PC-3 (cell line): ENCODE data around the gene GDF2. TPM values are rescaled to one million over a fixed set of nuclear protein-coding genes. Genes with fewer than 3 reads are reported as not detected.

Experiments used
- ATAC-seq: fragments of 200-7000 bp; cut with Tn5 transposase; 2 replicates; pipeline ENCODE4 v1.9.1; 2020; ENCODE audit warnings: mild to moderate bottlenecking, moderate library complexity
- BruUV-seq: library from RNA; stranded (reverse); fragments of 400-500 nt; replicated peaks from 2 replicates; lab custom pipeline; 2021; lab: Mats Ljungman, UMichigan
- CTCF ChIA-PET: fragments of 300-600 bp; sonication (Branson Sonifier 250); formaldehyde crosslinking; loops from one replicate; lab custom pipeline; 2022; ENCODE audit warnings: antibody characterized with exemption; lab: Charles Lee
- POLR2A ChIA-PET: fragments of 300-600 bp; sonication (Branson Sonifier 250); formaldehyde crosslinking; loops from one replicate; lab custom pipeline; 2022; ENCODE audit warnings: antibody characterized with exemption; ENCODE audit not compliant: unreplicated experiment; lab: Charles Lee
- DNase-seq: peaks from one replicate; pipeline ENCODE4 v3.0.0-alpha.2; 2015
- H2AFZ ChIP-seq: fragments of 300-600 bp; sonication (generic); 2 replicates; pipeline ENCODE4 v1.6.0; 2016; ENCODE audit warnings: antibody characterized with exemption, low read length
- H3F3A ChIP-seq: fragments of 300-600 bp; sonication (generic); one replicate; pipeline ENCODE4 v1.6.0; 2017; ENCODE audit warnings: antibody characterized with exemption, low read length, control low read depth, mild to moderate bottlenecking; ENCODE audit not compliant: unreplicated experiment
- H3K27ac ChIP-seq: fragments of 300-600 bp; sonication (generic); 2 replicates; pipeline ENCODE4 v1.5.1; 2016; ENCODE audit warnings: mild to moderate bottlenecking, low read length
- H3K27me3 ChIP-seq: fragments of 300-600 bp; sonication (generic); 2 replicates; pipeline ENCODE4 v1.6.1; 2016; ENCODE audit warnings: low read length, mixed read lengths
- H3K36me3 ChIP-seq: fragments of 300-600 bp; sonication (generic); 2 replicates; pipeline ENCODE4 v1.6.1; 2016; ENCODE audit warnings: low read depth, mixed run types, low read length, mixed read lengths
- H3K4me1 ChIP-seq: fragments of 300-600 bp; sonication (generic); 2 replicates; pipeline ENCODE4 v1.5.1; 2016; ENCODE audit warnings: low read length; ENCODE audit not compliant: insufficient read depth
- H3K4me2 ChIP-seq: fragments of 300-600 bp; sonication (generic); 2 replicates; pipeline ENCODE4 v1.6.0; 2016; ENCODE audit warnings: low read length
- H3K4me3 ChIP-seq: fragments of 300-600 bp; sonication (generic); 2 replicates; pipeline ENCODE4 v1.5.1; 2016; ENCODE audit warnings: mild to moderate bottlenecking, low read length, mixed read lengths
- H3K79me2 ChIP-seq: fragments of 300-600 bp; sonication (generic); 2 replicates; pipeline ENCODE4 v1.6.1; 2017; ENCODE audit warnings: low read length, mixed read lengths
- H3K9ac ChIP-seq: fragments of 300-600 bp; sonication (generic); 2 replicates; pipeline ENCODE4 v1.6.0; 2016; ENCODE audit warnings: mild to moderate bottlenecking, low read length
- H3K9me2 ChIP-seq: fragments of 300-600 bp; sonication (generic); replicated peaks from 2 replicates; pipeline ENCODE4 v1.6.1; 2016; ENCODE audit warnings: mixed run types, low read length, mixed read lengths
- H3K9me3 ChIP-seq: fragments of 300-600 bp; sonication (generic); 2 replicates; pipeline ENCODE4 v1.6.1; 2016; ENCODE audit warnings: low read length, mixed read lengths
- H4K20me1 ChIP-seq: fragments of 300-600 bp; sonication (generic); 2 replicates; pipeline ENCODE4 v1.6.1; 2016; ENCODE audit warnings: low read length, mixed read lengths
- CTCF ChIP-seq: fragments of 300-600 bp; sonication (generic); conservative IDR thresholded peaks from 2 replicates; pipeline ENCODE4 v1.5.1; 2017; ENCODE audit warnings: antibody characterized with exemption, low read depth, mild to moderate bottlenecking, low read length
- EZH2 ChIP-seq: fragments of 300-600 bp; sonication (generic); IDR thresholded peaks from one replicate; pipeline ENCODE4 v1.6.1; 2017; ENCODE audit warnings: antibody characterized with exemption, mild to moderate bottlenecking, low read length; ENCODE audit not compliant: unreplicated experiment
- EZH2phosphoT487 ChIP-seq: fragments of 300-600 bp; sonication (generic); IDR thresholded peaks from 2 replicates; pipeline ENCODE4 v1.6.1; 2018; ENCODE audit warnings: mild to moderate bottlenecking, antibody characterized with exemption, low read length, borderline replicate concordance
- intact Hi-C: fragments of 100-400 bp; cut with micrococcal nuclease; formaldehyde crosslinking; loops from 2 replicates; pipeline ENCODE4 v1.9.0; 2023
- total RNA-seq: library from RNA; depleted of rRNA; stranded (reverse); fragments of >200 nt; gene quantifications from 2 replicates; pipeline ENCODE4 v1.2.3, GENCODE V29; 2014; rRNA removed

Gene GDF2
- total RNA-seq, 1 experiment from 2014 or later, result not detected

- H3K79me2 ChIP-seq, result no peaks in the 10 kb centered on the region
- intact Hi-C loops, result no loop called here
- POLR2A ChIA-PET, result no interaction called here
- no peak for TF ChIP-seq CTCF
- no peak for TF ChIP-seq EZH2phosphoT487
- no peak for TF ChIP-seq EZH2
- no peaks in the 10 kb centered on the region for H3K27me3 ChIP-seq
- H3F3A ChIP-seq, result no peaks in the 10 kb centered on the region
- no TSS peak for BruUV-seq
- H3K27ac ChIP-seq, result no peak overlapping the region
- H3K9me2 ChIP-seq, result no peaks in the 10 kb centered on the region
- H3K9me3 ChIP-seq, result no peaks in the 10 kb centered on the region
- H4K20me1 ChIP-seq, result no peaks in the 10 kb centered on the region
- H3K4me2 ChIP-seq, result no peak overlapping the region
- no peak overlapping the region for H2AFZ ChIP-seq
- H3K9ac ChIP-seq, result no peak overlapping the region
- DNase-seq (no peak), ATAC-seq (no peak)
- no peaks in the 10 kb centered on the region for H3K4me1 ChIP-seq
- CTCF ChIA-PET, result no interaction called here
- H3K4me3 ChIP-seq, result no peak overlapping the region
- H3K36me3 ChIP-seq, result no peaks in the 10 kb centered on the region
Measured at GRCh38 chr10:47374611-47375536, 52.6 kb downstream of the GDF2 start.

- no peak overlapping the region for H3K4me2 ChIP-seq
- no peaks in the 10 kb centered on the region for H3K4me1 ChIP-seq
- H3K79me2 ChIP-seq, result no peaks in the 10 kb centered on the region
- H3K9ac ChIP-seq, result no peak overlapping the region
- ChIA-PET CTCF (no interaction called here), POLR2A (no interaction called here)
- intact Hi-C loops, result no loop called here
- no TSS peak for BruUV-seq
- H3K27ac ChIP-seq, result no peak overlapping the region
- DNase-seq, result no peak
- no peak overlapping the region for H3K4me3 ChIP-seq
- H4K20me1 ChIP-seq, result no peaks in the 10 kb centered on the region
- no peaks in the 10 kb centered on the region for H3K27me3 ChIP-seq
- no peaks in the 10 kb centered on the region for H3F3A ChIP-seq
- TF ChIP-seq EZH2phosphoT487, result no peak
- TF ChIP-seq CTCF, result no peak
- no peak for TF ChIP-seq EZH2
- H3K9me2 ChIP-seq, result no peaks in the 10 kb centered on the region
- no peaks in the 10 kb centered on the region for H3K36me3 ChIP-seq
- ATAC-seq, result no peak
- no peak overlapping the region for H2AFZ ChIP-seq
- H3K9me3 ChIP-seq, result no peaks in the 10 kb centered on the region
Measured at GRCh38 chr10:47376522-47377220, 54.4 kb downstream of the GDF2 start.

Other genes with a start within 250 kb of the GDF2 start
- gene GDF10, start 22.3 kb upstream of the GDF2 start, total RNA-seq, result not detected in 2 replicates
- not detected in 2 replicates for gene RBP3, start 25.9 kb downstream of the GDF2 start, total RNA-seq
- 1.7 and 2.1 TPM in 2 replicates for gene ZNF488, start 61.8 kb downstream of the GDF2 start, total RNA-seq
- gene ANXA8, start 161.7 kb downstream of the GDF2 start, total RNA-seq, result 0.69 and 1.1 TPM in 2 replicates
- gene FAM25G, start 169.2 kb downstream of the GDF2 start, total RNA-seq, result not detected in 2 replicates
- gene AGAP9, start 201.2 kb downstream of the GDF2 start, total RNA-seq, result 5.6 and 7.1 TPM in 2 replicates